ENCODE results near the gene TBC1D3D.
"Not testable (repeated sequence)": the region's sequence is repeated elsewhere in the genome, so short reads cannot be mapped to it uniquely, and the experiment has no call there.

Gene TBC1D3D

DNA sequence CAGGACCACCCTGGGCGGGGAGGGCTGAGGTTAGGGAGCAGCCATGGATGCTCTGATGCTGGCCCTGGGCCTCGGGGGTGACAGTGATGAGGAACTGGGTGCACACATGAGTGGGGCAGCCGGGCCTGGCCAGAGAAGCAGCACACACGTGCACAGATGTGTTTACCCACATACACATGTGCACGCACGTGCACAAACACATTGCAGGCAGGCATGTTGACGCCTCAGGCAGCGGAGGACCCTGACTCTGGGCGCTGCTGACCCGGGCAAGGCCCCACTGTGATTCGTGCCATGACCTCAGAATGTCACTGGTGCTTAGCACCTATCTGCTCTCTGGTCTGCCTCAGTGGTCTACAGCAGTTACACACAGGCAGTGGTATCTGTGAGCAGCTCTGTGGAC is at the start of gene TBC1D3D:
TBC1D3D (plus strand) TSS at position 301 of the 400 bp plus-strand sequence. CDS start 1,585 bp downstream, outside the sequence.
- not testable (repeated sequence) for DNase-seq

GRCh38 chr17:37988960-37989359 is 14.8 kb upstream of the TBC1D3D start, which contains the start of gene TBC1D3L:
Gene TBC1D3L (minus strand): TSS chr17:37989060. CDS start chr17:37987520, 1,540 bp downstream.
- not testable (repeated sequence) for DNase-seq

Measured in NCI-H1048 (cell line).